Activated CD8-positive, alpha-beta memory T cell treated with anti-CD3 and anti-CD28 coated beads for 4 hours (primary cell): ENCODE measurements around the gene SHANK3.
"Not testable (repeated sequence)": the region's sequence is repeated elsewhere in the genome, so short reads cannot be mapped to it uniquely, and the experiment has no call there.

Experiments
- DNase-seq, 2 donors: peaks; one replicate each; pipeline ENCODE4 v3.0.0-alpha.2; 2020; ENCODE audit warnings: low read depth in 2 of 2

Gene SHANK3

GRCh38 chr22:50653256-50653655 lies 19.4 kb upstream of the SHANK3 start:
- no peak for DNase-seq

- not testable (repeated sequence) for DNase-seq
Observed at GRCh38 chr22:50654664-50655063, 18.0 kb upstream of the SHANK3 start.

- DNase-seq = no peak
Observed at GRCh38 chr22:50656122-50657070, 16.2 kb upstream of the SHANK3 start.

- DNase-seq = no peak
Observed at GRCh38 chr22:50657925-50658324, 14.7 kb upstream of the SHANK3 start.

GRCh38 chr22:50659711-50660110 lies 12.9 kb upstream of the SHANK3 start:
- DNase-seq = not testable (repeated sequence)

- DNase-seq = no peak
Observed at GRCh38 chr22:50660306-50660705, 12.3 kb upstream of the SHANK3 start.

- DNase-seq = no peak
Observed at GRCh38 chr22:50665212-50665611, 7.4 kb upstream of the SHANK3 start.

- DNase-seq = no peak
Observed at GRCh38 chr22:50665738-50666137, 6.9 kb upstream of the SHANK3 start.

- no peak for DNase-seq
Observed at GRCh38 chr22:50670513-50670912, 2.1 kb upstream of the SHANK3 start.

- DNase-seq = no peak
Observed at GRCh38 chr22:50670914-50671538, 1.6 kb upstream of the SHANK3 start.

GRCh38 chr22:50671641-50672040 lies 982 bp upstream of the SHANK3 start:
- DNase-seq = no peak

GRCh38 chr22:50672041-50672440 lies 582 bp upstream of the SHANK3 start:
- DNase-seq = no peak

GRCh38 chr22:50673231-50674129 lies 857 bp downstream of the SHANK3 start:
- DNase-seq = no peak

- DNase-seq = no peak
Observed at GRCh38 chr22:50674130-50674500, 1.5 kb downstream of the SHANK3 start.

- no peak for DNase-seq
Observed at GRCh38 chr22:50674606-50675552, 2.3 kb downstream of the SHANK3 start.

GRCh38 chr22:50675553-50676179 lies 3.0 kb downstream of the SHANK3 start:
- DNase-seq = no peak

- DNase-seq = no peak
Observed at GRCh38 chr22:50676180-50676636, 3.6 kb downstream of the SHANK3 start.

GRCh38 chr22:50676661-50677492 lies 4.3 kb downstream of the SHANK3 start:
- no peak for DNase-seq

- DNase-seq = no peak
Observed at GRCh38 chr22:50677493-50678217, 5.0 kb downstream of the SHANK3 start.
